Lung microvascular endothelial cell (primary cell): Measurements from ENCODE around the gene DOK1. TPM values are rescaled to one million over a fixed set of nuclear protein-coding genes. Genes with fewer than 3 reads are reported as not detected.
"Not testable (repeated sequence)": the region's sequence is repeated elsewhere in the genome, so short reads cannot be mapped to it uniquely, and the experiment has no call there.

ENCODE experiments used
- DNase-seq, 2 donors: peaks; one replicate each; pipeline versions ENCODE4 v3.0.0 to v3.0.0-alpha.2; 2010; ENCODE audit warnings: low read depth in 2 of 2
- total RNA-seq: library from RNA; depleted of rRNA; stranded (reverse); fragments of >200 nt; gene quantifications from 2 replicates; pipeline ENCODE4 v1.2.1, GENCODE V29; 2014

DOK1 gene
- total RNA-seq, 1 donor from 2014 or later = 22.0 TPM

DNA sequence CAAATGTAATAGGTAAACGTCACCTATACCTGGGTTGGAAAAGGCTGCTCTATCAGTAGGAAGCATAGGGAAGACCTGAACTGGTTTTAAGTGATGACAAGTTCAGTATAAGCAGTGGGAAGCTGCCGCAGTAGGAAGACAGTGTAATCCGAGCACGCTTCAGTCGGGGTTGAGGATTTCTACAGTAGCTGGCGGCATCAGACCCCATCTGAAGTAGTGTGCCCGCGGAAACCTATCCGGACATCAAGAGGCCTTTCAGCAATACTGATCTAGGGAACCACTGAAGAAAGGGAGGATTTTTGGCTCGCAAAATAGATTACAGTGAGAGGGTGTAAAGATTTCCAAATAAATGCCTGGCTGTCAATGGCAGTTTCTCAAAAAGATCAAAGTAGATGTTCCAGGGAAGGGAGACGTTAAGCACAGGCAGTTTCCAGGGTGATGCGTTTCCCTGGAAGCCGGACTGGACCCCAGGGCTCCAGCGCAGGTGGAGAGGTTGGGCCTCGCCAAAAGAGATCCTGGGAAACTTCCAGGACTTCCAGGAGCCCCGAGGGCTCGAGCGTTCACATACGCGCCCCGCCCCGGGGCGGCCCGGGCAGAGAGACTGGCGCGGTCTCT, 6.1 kb upstream of the DOK1 start:
- no peak for DNase-seq

DNA sequence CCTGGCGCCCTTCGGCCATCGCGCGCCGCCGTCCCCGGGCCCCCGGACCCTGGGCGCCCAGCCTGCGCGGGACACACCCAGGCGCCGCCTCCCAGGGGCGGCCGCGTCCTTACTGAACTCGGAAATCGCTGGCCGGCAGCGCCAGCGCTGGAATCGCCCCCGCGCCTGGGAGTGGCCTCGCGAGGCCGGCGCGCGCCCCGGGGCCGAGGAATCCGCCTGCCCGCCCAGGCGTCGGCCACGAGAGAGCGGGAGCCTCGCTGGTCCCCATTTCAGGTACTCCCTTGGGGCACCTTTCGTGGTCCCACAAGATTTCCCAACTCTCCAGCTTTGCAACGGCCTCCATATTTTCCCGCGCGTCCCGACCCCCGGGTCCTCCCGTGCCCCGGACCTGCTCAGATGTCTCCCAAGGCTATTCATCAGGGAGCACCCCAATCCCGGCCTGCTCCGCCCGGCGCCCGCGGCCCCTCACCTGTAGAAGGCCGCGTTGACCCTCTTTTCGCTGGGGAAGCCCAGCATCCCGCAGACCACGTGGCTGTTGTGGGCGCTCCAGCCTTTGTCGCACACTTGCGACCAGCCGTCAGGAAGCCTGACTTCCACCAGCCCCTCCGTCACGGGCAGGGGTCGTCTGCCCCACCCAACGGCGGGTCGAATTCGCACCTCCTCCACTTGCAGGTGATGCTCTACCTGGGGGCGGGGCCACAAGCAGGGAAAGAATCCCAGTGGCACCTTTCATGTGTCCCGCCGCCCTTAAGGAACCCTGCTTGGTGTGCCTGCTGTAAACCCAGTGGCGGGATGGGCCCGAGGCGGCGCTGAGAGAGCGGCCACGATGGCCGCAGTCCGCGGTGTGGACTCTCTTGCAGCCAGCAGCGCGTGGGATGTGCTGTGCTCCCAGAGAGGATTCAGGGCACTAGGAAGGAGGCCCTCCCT, 5.4 kb upstream of the DOK1 start:
- DNase-seq = peak; percentile 36 to 49

DNA sequence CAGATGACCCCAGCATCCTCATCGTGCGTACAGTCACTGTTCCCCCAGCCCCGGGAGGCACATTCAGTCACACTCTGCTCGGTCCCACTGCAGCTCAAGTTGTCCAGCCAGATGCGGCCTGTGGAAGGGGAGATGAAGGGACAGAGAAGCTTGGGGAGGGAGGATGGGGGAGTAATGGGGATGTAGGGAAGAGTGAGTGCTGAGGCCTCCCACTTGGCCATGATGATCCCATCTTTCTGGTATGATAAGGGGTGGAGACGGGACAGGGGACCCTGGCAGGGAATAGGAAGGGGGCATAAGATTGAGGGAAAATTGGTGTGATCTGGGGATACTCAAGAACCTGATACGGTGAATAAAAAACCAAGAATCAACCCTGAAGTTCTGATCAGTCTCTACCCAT, 4.3 kb upstream of the DOK1 start:
- DNase-seq = no peak

DNA sequence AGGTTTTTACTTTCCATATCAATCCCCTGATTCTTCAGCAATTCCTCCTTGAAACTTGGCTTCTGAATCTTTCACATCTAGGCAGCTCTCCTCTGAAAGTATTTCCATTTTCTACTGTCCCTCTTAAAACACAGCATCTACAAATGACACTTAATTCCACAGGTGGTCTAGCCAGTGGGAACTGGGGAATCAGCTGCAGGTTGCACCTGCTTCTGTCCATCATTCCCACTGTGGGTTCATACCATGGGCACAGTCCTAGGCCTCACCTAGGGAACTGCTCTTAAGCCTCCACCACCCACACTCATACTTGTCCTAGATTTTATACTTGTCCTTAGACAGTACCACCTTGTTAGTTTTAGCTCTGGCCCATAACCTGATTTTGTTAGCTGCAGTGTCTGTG, 3.0 kb upstream of the DOK1 start:
- no peak for DNase-seq

DNA sequence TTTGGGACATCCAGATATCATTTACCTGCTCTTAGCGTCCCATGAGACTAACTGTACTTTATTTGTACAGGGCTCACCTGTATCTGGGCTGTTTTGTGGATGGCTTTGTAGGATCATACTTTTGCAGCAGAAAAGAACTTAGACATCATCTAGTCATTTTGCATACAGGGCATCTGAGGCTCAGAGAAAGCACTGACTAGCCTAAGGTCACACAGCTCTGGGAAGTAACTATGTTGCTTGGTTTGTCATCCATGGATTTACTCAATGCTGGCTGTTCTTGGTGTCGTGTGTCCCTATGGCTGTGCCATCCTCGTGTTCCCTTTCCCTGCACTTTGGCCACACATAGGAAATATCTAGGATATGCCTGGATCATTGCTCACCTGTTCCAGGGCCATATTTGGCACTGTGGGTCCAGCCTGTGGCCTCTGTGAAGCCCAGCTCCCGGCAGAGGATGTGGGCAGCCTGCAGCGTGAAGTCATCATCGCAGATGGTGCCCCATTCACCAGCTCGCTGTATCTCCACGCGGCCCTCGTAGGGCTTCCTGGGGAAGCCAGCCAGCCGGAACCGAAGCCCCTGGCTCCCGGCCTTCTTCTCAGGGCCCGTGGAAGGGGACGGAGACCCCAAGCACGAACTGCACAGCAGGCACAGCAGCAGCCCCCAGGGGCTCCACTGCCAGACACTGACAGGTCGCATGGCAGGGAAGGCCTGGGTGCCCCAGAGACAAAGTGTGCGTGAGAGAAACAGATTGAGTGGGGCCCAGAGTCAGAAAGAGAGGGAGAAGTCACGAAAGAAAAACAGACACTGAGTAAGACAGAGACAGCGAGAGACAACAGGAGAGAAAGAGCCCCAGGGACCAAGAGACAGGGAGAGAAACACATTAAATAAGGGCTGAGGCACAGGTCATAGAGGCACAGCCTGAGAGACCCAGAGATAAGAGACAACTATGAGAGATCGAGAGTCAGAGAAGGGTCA, 2.3 kb upstream of the DOK1 start:
- DNase-seq = no peak

DNA sequence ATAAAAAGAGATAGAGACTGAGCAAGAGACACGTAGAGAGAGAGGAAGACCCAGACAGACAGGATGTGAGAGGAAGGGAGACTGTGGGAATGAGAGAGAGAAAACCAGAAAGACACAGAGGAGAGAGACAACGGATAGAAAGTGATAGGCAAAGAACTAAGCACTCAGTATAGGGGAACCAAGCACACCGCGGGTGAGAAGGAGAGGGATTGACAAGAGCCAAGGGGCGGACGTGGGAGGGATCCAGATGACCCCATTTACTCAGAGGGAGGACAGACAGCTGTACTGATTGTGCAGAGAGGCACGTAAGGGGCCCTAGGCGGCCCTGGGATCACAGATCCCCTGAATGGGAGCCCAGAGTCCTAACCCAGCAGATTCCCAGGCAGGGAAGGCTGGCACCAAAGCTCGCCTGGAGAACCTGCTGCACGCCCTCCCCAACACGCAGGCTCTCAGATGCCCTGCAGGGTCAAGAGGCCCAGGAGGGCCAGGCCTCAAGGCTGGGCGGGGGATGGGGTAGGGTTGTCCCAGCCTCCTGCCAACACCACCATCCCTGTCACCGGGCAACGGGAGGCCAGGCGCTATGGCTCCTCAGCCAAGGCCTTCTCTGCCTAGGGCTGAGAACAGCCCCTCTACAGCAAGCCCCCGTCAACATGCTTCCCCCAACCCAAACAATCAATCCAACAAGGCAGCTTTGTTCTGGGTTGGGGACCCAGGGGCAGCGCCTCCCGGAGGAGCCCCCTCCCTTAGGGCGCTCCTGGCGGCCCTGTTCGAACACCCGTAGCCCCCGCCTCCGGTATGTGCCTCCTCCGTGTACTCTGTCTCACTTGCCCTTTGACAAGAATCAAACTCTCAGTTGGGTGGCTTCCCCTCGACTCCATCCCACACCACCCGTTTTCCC, 1.4 kb upstream of the DOK1 start:
- no peak for DNase-seq

DNA sequence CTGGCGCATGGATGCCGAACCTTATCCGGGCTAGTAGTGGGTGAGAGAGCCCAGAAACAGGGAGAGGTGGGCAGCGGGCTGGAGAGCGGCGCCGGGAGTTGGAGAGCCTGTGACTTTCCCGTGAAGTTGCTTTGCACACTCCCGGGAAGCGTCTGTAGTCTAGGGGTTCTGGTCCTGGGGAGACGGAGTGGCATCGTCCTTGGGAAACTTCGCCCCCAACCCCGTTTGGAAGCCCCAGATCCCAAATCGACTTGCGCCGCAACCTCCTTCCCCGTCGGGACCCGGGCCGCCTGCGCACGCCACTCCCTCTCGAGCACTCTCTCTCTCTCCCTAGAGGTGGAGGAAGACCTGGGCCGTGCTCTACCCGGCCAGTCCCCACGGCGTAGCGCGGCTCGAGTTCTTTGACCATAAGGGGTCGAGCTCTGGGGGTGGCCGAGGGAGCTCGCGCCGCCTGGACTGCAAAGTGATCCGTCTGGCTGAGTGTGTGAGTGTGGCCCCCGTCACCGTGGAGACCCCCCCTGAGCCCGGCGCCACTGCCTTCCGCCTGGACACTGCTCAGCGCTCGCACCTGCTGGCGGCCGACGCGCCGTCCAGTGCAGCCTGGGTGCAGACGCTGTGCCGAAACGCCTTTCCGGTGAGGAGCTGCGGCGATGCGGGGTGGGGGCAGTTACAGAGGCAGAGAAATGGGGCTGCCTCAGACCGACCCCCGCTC, 456 bp downstream of the DOK1 start:
- DNase-seq = peak; percentile 39 to 57

DNA sequence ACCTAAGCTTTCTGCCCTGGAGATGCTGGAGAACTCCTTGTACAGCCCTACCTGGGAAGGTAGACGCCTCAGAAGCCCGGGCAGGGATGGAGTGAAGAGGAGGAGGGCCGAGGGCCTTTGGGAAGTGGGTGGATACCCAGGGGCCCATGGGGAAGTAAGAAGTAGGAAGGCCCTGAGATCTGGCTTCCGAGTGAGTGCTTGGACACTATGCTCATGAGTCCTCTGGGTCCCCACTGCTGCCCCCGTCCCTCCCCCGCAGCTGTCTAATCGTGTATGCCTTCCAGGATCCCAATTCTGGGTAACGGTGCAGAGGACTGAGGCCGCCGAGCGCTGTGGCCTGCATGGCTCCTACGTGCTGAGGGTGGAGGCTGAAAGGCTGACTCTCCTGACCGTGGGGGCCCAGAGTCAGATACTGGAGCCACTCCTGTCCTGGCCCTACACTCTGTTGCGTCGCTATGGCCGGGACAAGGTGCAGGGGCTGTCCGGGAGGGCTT, 1.1 kb downstream of the DOK1 start:
- DNase-seq = no peak

DNA sequence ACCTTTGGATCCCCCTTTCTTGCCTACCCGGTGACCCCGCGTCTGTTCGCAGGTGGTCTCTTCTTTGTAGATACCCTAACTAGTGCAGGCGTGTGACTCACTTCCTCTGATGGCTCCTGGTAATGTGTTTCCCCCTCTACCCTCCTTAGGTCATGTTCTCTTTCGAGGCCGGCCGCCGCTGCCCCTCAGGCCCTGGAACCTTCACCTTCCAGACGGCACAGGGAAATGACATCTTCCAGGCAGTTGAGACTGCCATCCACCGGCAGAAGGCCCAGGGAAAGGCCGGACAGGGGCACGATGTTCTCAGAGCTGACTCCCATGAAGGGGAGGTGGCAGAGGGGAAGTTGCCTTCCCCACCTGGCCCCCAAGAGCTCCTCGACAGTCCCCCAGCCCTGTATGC, 1.6 kb downstream of the DOK1 start:
- DNase-seq = no peak

DNA sequence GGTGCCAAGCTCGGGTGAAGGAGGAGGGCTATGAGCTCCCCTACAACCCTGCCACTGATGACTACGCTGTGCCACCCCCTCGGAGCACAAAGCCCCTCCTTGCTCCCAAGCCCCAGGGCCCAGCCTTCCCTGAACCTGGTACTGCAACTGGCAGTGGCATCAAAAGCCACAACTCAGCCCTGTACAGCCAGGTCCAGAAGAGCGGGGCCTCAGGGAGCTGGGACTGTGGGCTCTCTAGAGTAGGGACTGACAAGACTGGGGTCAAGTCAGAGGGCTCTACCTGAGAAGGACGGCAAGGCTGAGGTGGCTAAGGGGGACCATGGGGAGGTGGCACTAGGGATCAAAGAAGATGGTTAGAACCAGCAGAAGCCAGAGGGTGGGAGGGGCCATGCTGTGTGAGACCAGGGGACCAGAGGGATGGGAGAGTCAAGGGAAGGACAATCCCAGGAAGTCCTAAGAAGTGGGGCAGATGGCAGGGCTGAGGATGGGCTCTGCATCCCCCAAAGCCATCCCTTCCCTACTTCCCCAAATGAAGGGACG, 2.4 kb downstream of the DOK1 start:
- DNase-seq = no peak

DNA sequence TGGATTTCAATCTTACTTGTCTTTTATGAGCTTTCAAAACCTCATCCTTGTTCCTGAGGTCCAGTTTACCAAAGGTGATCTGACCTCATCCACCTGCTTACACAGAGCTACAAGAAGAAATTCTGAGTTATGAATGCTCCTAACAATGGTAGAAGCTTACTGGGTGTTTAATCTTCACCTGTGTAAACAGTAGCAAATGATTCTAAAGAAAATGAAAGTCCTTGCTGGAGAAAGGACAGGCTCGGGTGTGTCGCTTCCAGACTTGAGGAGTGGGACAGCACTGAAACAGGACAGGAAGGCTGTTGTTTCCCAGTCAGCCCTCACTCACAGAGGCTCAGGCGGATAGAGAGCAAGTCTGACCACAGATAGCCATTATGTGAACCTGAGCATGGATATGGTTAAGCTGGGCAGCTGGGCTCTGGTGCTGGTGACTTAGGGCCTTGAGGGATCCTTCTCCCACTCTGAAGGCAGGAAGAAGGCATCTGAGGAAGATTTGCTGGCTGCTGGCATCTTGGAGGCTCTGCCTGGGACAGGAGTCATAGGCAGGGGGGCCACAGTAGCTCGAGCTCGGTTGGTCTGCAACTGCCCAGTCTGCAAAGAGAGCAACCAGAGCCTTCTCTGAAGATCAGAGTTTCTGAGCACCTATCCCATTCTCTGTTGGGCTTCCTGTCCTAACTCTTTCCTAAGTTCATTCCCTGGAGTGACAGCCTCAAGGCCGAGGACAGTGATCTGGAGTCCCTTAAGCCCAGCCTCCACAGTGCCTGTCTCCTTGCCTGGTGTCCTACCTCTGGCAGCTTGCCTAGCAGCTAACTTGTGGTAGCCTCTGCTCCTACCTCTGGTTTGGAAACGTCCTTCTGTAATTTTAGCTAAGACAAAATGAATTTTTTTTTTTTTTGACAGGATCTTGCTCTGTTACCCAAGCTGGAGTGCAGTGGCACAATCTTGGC, 4.0 kb downstream of the DOK1 start:
- DNase-seq = no peak

DNA sequence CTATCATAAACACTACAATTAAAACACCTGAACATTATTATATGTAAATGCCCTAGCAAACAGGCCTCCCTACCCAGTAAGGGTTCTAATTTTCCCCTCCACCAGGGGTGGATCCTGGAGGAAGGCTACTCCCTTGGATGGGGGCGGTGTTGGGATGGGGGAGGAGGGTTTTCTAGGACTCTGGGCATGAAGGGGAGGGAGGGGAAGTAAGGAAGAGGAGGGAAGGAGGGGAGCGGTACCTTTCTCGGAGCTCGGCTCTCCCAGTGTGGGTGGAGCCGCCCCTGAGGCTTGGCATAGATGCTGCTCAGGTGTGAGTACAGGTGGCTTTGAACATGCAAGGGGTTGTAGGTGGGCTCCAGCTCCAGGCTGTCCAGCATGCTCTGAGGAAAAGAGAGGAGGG, 5.4 kb downstream of the DOK1 start:
- DNase-seq = no peak

DNA sequence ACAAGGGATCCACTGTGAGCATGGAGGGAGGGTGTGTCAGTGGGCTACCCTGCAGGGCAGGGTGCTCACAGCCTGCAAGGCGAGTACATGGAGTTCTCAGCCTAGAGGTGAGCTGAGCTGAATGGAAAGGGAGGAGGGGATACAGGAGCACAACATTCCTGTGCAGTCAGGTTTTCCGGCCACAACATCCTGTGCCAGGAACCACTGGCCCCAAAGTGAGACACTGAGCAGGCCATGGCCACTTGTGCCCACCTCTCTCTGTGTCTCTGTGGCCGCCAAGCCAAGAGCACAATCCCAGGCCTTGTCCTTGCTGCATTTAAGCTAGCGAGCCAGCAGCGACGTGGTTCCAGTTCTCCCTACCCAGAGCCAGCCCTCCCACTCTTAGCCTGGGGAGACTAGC, 6.1 kb downstream of the DOK1 start:
- peak in 1 of 2 donors; percentile 48 for DNase-seq

DNA sequence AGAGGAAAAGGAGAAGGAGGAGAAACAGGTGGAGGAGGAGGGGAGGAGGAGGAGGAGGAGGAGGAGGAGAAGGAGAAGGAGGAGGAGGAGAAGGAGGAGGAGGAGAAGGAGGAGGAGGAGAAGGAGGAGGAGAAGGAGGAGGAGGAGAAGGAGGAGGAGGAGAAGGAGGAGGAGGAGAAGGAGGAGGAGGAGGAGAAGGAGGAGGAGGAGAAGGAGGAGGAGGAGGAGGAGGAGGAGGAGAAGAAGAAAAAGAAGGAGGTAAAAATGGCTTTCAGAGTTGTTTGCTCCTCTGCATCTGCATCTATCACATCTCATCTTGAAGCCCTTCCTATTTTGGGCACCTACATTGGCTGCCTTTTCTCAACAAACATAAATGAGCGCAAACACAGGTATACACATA, 6.5 kb downstream of the DOK1 start:
- not testable (repeated sequence) for DNase-seq

DNA sequence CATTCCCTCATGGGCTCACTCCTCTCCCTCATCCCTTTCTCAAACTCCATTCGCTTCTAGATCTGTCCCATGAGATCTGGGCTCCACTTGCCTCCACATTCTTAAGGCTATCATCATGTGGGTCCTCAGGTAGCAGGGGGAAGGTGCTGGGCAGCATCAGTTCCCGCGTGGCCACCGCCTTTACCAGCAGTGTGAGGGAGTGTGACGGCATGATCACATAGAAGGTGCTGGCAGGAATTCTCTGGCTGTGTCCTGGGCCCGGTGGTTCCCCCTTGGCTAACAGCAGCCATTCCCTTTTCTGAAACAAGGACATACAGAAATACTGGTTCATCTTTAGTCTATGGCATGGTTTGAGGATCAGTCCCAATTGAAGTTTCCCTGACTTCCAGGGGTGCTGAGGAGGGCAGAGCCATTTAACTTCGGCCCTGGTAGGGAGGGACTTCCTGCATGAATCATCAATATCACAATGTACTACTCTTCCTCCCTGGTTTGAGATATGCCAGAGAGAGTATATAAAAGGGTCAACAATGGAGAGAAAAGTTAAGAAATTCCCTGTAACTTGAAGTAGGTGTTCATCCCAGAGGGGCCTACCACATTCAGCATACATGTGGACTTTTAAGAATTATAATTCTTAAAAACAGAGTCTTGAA, 7.7 kb downstream of the DOK1 start:
- DNase-seq = no peak

DNA sequence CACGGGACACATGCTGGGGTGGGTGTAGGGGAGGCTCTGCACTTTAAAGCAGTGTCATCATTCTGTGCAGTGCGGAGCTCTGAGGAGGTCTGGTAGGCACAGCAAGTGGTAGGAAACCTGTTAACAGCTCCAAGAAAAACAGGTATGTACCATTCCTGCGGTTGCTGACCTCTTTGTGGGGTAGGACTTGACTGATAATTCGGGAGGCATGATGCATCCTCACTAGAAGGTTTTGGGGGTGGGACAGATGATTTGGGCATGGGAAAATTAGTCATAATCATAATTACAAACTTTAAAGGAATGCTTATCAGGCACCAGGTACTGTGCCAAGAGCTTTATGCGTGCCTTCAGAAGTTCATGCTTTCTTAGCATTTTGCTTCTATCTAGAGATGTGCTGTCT, 9.7 kb downstream of the DOK1 start:
- DNase-seq = no peak

DNA sequence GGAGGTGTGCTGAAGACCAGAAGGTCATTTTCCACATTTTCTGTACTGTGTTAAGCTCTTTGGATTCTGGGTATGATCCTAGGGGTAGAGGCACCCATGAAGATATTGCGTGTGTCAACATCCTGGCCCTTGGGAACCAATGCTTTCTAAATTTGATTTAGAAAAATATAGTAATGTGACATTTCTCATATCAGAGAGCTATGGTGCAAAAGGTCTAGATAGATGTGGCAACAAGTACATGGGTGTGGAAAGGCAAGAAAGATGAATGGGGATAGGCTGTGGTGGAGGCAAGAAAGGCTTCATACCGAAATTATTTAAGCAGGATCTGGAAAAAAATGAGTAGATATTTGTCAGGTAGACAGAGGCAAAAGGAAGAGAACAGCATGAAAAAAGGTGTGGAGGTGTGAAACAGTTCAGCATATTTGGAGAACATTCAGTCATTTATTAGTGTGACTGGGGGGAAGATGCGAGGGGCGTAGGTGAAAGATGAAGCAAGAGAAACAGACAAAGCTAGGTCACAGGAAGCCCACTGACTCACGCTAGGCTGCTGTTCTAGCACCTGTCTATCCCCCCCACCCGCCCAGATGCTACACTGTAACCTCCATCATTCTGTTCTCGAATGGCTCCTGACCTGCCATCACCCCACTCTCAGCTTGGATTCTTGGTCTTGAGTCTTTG, 11.7 kb downstream of the DOK1 start:
- no peak for DNase-seq

DNA sequence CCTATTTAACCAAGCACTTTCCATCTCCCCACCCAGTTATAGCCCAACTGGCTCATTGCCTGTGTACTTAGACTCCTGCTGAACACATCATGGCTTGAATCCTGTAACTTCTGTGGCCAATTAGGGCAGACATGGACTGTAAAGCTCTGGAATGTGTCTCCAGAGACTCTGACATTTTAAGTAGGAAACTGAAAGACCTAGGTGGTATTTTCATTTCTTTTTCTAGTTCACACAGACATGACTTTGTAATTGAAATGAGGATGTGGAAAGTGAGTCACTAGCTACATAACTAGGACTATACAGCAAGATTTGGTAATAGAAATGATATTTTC, 12.2 kb downstream of the DOK1 start:
- no peak for DNase-seq
